SK-N-MC (cell line): ENCODE results near the gene PLXDC2.

Experiments used
- EZH2 ChIP-seq: fragments of 200-600 bp; sonication (generic); IDR thresholded peaks from one replicate; pipeline ENCODE4 v1.6.1; 2017; ENCODE audit warnings: antibody characterized with exemption
- POLR2AphosphoS5 ChIP-seq: IDR thresholded peaks from 2 replicates; pipeline ENCODE4 v1.6.1; 2012; ENCODE audit warnings: mild to moderate bottlenecking, low read depth, low read length, borderline replicate concordance

GRCh38 chr10:19809481-19809880 lies 6.8 kb upstream of the PLXDC2 start:
- TF ChIP-seq POLR2AphosphoS5 = no peak
- no peak for TF ChIP-seq EZH2
